GM23248 (cell line): ENCODE results near the gene B4GALT3. TPM values are rescaled to one million over a fixed set of nuclear protein-coding genes. Genes with fewer than 3 reads are reported as not detected.

Experiments used
- DNase-seq: peaks from one replicate; pipeline ENCODE4 v3.0.0-alpha.2; 2015
- H2AFZ ChIP-seq: fragments of 200-600 bp; sonication (generic); 2 replicates; pipeline ENCODE4 v1.6.1; 2016; ENCODE audit warnings: antibody characterized with exemption
- H3F3A ChIP-seq: fragments of 200-600 bp; sonication (generic); 2 replicates; pipeline ENCODE4 v1.6.1; 2016; ENCODE audit warnings: mild to moderate bottlenecking, antibody characterized with exemption, mixed run types; ENCODE audit not compliant: insufficient read depth
- H3K27ac ChIP-seq: fragments of 200-600 bp; sonication (generic); 2 replicates; pipeline ENCODE4 v1.5.1; 2016; ENCODE audit warnings: mild to moderate bottlenecking
- H3K27me3 ChIP-seq: fragments of 200-600 bp; sonication (generic); replicated peaks from 2 replicates; pipeline ENCODE4 v1.6.1; 2016; ENCODE audit warnings: mild to moderate bottlenecking; ENCODE audit not compliant: insufficient read depth
- H3K36me3 ChIP-seq: fragments of 200-600 bp; sonication (generic); 2 replicates; pipeline ENCODE4 v1.6.1; 2016; ENCODE audit warnings: low read depth, mild to moderate bottlenecking
- H3K4me1 ChIP-seq: fragments of 200-600 bp; sonication (generic); 2 replicates; pipeline ENCODE4 v1.6.1; 2016; ENCODE audit warnings: mild to moderate bottlenecking; ENCODE audit not compliant: insufficient read depth
- H3K4me2 ChIP-seq: fragments of 200-600 bp; sonication (generic); one replicate; pipeline ENCODE4 v1.6.1; 2016; ENCODE audit warnings: mild to moderate bottlenecking; ENCODE audit not compliant: unreplicated experiment
- H3K4me3 ChIP-seq: fragments of 200-600 bp; sonication (generic); 2 replicates; pipeline ENCODE4 v1.5.1; 2016; ENCODE audit warnings: mild to moderate bottlenecking
- H3K79me2 ChIP-seq: fragments of 200-600 bp; sonication (generic); 2 replicates; pipeline ENCODE4 v1.6.1; 2016; ENCODE audit warnings: mild to moderate bottlenecking; ENCODE audit not compliant: insufficient read depth
- H3K9ac ChIP-seq: fragments of 200-600 bp; sonication (generic); 2 replicates; pipeline ENCODE4 v1.6.1; 2016; ENCODE audit warnings: mild to moderate bottlenecking
- H3K9me2 ChIP-seq: fragments of 200-600 bp; sonication (generic); 2 replicates; pipeline ENCODE4 v1.6.1; 2016; ENCODE audit warnings: mixed run types, mild to moderate bottlenecking, moderate library complexity; ENCODE audit not compliant: insufficient read depth
- H3K9me3 ChIP-seq: fragments of 200-600 bp; sonication (generic); one replicate; pipeline ENCODE4 v1.6.1; 2017; ENCODE audit warnings: low read depth
- H4K20me1 ChIP-seq: fragments of 200-600 bp; sonication (generic); 2 replicates; pipeline ENCODE4 v1.6.0; 2016; ENCODE audit not compliant: insufficient read depth
- EZH2 ChIP-seq: fragments of 200-600 bp; sonication (generic); IDR thresholded peaks from 2 replicates; pipeline ENCODE4 v1.6.1; 2018; ENCODE audit warnings: antibody characterized with exemption, mild to moderate bottlenecking; ENCODE audit not compliant: insufficient read depth, poor library complexity, severe bottlenecking
- EZH2phosphoT487 ChIP-seq: fragments of 200-600 bp; sonication (generic); IDR thresholded peaks from 2 replicates; pipeline ENCODE4 v1.6.1; 2018; ENCODE audit warnings: antibody characterized with exemption, moderate library complexity, mild to moderate bottlenecking, low read depth; ENCODE audit not compliant: insufficient read depth
- WGBS, 2 experiments: methylation state at CpG; one replicate each; pipeline ENCODE4 v1.1.6; 2015 to 2017; ENCODE audit warnings: low lambda C conversion rate in 2 of 2, low coverage in 1 of 2; ENCODE audit errors: missing lambda C conversion rate in 2 of 2; 5-methylcytosine and 5-hydroxymethylcytosine counted together
- in situ Hi-C: fragments of 300-500 bp; cut with MboI; formaldehyde crosslinking; loops from 2 replicates; pipeline ENCODE4 v1.15.0; 2020
- polyA plus RNA-seq: library from polyadenylated mRNA; unstranded; fragments of >200 nt; fragmentation: Nextera tagmentation; extraction: Ambion mirVana; gene quantifications from 2 replicates; pipeline ENCODE4 v1.2.1, GENCODE V29; 2016
- total RNA-seq: library from RNA; depleted of rRNA; stranded (reverse); fragments of >200 nt; shearing (Covaris generic); gene quantifications from 2 replicates; pipeline ENCODE4 v1.2.3, GENCODE V29; 2014

The B4GALT3 gene
- total and polyA plus RNA-seq, 2 experiments from 2014 or later = 31.3 to 34.5 TPM

DNA sequence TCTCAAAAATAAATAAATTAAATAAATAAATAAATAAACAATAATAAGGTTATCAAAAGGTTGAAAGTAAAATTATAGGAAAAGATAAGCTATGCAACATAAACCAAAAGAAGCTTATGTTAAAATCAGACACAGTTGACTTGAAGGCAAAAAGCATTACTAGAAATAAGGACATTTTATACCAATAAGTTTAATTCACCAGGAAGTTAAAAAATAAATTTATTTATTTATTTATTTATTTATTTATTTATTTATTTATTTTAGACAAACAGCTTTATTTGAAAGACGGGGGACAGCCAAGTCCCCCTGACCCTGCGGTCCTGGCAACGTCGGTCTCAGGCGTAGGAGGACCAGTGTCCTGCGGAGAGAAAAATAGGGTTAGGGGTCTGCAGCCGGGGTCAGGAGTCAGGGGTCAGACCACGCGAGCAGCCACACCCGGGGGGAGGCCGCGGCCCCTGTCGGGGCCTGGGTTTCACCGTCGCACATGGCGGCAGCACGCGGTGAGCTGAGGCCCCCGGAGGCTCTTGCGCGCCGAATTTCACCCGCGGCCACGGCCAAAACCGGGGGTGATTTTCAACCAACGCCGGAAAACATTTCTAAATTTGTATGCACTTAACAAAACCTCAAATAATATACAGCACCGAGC, 36.4 kb downstream of the B4GALT3 start:
- no peaks in the 10 kb centered on the region for H3K4me1 ChIP-seq
- no peak overlapping the region for H3K4me3 ChIP-seq
- no peak overlapping the region for H3K9ac ChIP-seq
- WGBS, 2 experiments = 97% methylated on average over 27 to 29 of the region's 29 CpGs
- no peaks in the 10 kb centered on the region for H3K27me3 ChIP-seq
- H3K4me2 ChIP-seq = no peak overlapping the region
- H3K9me3 ChIP-seq = no peaks in the 10 kb centered on the region
- H3F3A ChIP-seq = 0 out of 2 replicates have a peak, but pooled peaks cover 13% of the 10 kb centered on the region
- TF ChIP-seq EZH2phosphoT487 (no peak), EZH2 (no peak)
- H3K9me2 ChIP-seq = no peaks in the 10 kb centered on the region
- H2AFZ ChIP-seq = no peak overlapping the region
- in situ Hi-C loops = no loop called here
- H3K79me2 ChIP-seq = peaks cover 15% of the 10 kb centered on the region
- H3K36me3 ChIP-seq = no peaks in the 10 kb centered on the region
- DNase-seq = no peak
- no peaks in the 10 kb centered on the region for H4K20me1 ChIP-seq
- H3K27ac ChIP-seq = no peak overlapping the region

DNA sequence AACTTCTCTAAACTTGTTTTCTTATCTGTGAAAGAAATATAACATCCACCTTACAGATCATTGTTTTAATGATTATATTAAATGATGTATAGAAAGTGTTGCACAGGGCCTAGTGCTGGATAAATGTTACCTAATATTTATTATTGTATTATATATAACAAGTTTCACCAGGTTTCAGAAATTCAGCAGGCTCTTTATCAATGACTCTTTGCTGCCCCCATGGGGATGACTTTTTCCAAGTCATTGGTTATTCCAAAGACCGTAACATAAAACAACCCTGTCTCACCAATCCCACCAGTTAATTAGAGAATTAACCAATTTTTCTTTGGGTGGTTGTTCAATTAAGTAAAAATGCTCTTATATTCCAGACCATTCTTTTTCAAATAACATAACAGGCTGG, 37.5 kb downstream of the B4GALT3 start:
- peaks cover 26% of the 10 kb centered on the region for H3K79me2 ChIP-seq
- no peaks in the 10 kb centered on the region for H3K27me3 ChIP-seq
- no peaks in the 10 kb centered on the region for H3K4me1 ChIP-seq
- 43 to 50% methylated on average over 1 of the region's 1 CpG for WGBS, 2 experiments
- no peak overlapping the region for H3K4me2 ChIP-seq
- DNase-seq = peak; percentile 70
- in situ Hi-C loops = no loop called here
- no peaks in the 10 kb centered on the region for H3K9me2 ChIP-seq
- no peak overlapping the region for H3K27ac ChIP-seq
- no peaks in the 10 kb centered on the region for H3K36me3 ChIP-seq
- H3K4me3 ChIP-seq = no peak overlapping the region
- no peak overlapping the region for H2AFZ ChIP-seq
- no peaks in the 10 kb centered on the region for H3K9me3 ChIP-seq
- H3K9ac ChIP-seq = no peak overlapping the region
- TF ChIP-seq EZH2 = no peak
- no peak for TF ChIP-seq EZH2phosphoT487
- H3F3A ChIP-seq = 0 out of 2 replicates have a peak, but pooled peaks cover 13% of the 10 kb centered on the region
- H4K20me1 ChIP-seq = no peaks in the 10 kb centered on the region

DNA sequence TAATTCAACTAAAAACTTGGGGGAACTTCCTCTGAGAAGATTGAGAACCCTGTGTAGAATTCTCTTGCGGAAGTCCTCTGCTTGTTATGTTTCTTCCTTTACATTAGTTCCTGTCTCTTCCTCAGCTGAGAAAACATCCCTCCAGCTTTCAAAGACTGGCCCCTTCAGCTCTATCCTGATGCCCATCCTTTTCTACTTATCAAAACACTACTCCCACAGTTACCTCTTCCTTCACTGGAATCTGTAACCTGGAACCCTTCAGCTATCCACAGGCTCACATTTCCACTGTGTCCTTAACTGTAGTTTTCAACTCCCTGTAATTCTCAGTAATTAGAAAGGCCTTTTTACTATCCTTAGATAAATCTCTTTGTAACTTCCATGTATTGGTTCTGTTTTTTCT, 38.9 kb downstream of the B4GALT3 start:
- no peak for DNase-seq

DNA sequence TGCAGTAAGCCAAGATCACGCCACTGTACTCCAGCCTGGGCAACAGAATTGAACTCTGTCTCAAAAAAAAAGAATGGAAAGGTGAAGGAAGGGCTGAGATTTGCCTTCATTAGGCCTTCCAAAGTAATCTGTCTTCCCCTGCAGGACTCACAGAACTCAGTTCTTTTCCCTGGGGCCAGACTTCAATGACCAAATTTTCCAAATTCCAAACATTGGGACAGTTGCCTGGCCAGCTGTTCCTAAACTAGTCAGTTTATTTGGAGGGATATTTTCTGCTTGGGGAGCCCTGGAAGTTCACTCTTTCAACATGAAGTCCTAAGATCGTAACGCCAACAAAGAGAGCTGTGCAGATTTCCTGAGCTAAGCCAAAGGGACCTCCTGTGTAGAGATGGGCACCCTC, 39.4 kb downstream of the B4GALT3 start:
- Histone ChIP-seq H3K9ac (no peak overlapping the region), H3F3A (peaks cover 25% of the 10 kb centered on the region), H2AFZ (no peak overlapping the region), H3K9me3 (no peaks in the 10 kb centered on the region), H3K27me3 (no peaks in the 10 kb centered on the region), H3K9me2 (no peaks in the 10 kb centered on the region), H3K79me2 (peaks cover 45% of the 10 kb centered on the region), H3K4me1 (peaks cover 11% of the 10 kb centered on the region; the same call in 1 of the 2 replicates), H3K4me2 (no peak overlapping the region), H3K36me3 (no peaks in the 10 kb centered on the region), H4K20me1 (no peaks in the 10 kb centered on the region), H3K27ac (no peak overlapping the region), H3K4me3 (no peak overlapping the region)
- no peak for TF ChIP-seq EZH2
- no peak for TF ChIP-seq EZH2phosphoT487
- no peak for DNase-seq
- WGBS, 2 experiments = 92 to 95% methylated on average over 3 of the region's 3 CpGs
- in situ Hi-C loops = no loop called here

More for the DNA sequence above, 38.9 kb downstream of the B4GALT3 start:
- H3K27ac ChIP-seq = no peak overlapping the region
- H3K4me3 ChIP-seq = no peak overlapping the region
- in situ Hi-C loops = no loop called here
- H3F3A ChIP-seq = peaks cover 20% of the 10 kb centered on the region
- no peak overlapping the region for H3K4me2 ChIP-seq
- no peaks in the 10 kb centered on the region for H4K20me1 ChIP-seq
- no peak overlapping the region for H3K9ac ChIP-seq
- H3K79me2 ChIP-seq = peaks cover 39% of the 10 kb centered on the region
- peaks cover 11% of the 10 kb centered on the region; the same call in 1 of the 2 replicates for H3K4me1 ChIP-seq
- no peak for TF ChIP-seq EZH2
- no peak for TF ChIP-seq EZH2phosphoT487
- no peaks in the 10 kb centered on the region for H3K9me3 ChIP-seq
- no peaks in the 10 kb centered on the region for H3K36me3 ChIP-seq
- 100% methylated on average over 1 of the region's 1 CpG for WGBS, 2 experiments
- H3K9me2 ChIP-seq = no peaks in the 10 kb centered on the region
- H2AFZ ChIP-seq = no peak overlapping the region
- H3K27me3 ChIP-seq = no peaks in the 10 kb centered on the region
